ENCODE results near the gene CASK.

Gene CASK

DNA sequence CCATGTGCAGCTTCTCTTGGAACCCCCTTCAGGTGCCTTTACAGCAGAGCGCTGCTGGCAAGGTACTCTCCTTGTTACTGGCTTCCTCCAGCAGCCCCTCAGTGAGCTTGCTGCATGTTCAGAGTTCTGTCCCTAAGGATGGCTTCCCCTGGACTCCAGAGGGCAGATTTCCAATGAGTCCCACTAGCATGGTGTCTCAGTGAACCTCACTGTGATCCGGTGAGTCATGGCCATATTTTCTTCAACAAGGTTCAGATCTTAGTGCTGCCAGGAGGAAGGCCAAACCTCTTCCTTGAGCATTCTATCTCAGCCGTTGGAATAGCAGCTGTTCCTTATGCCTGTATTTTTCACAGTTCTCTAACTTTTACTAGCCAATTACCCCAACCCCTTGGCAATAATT is 98.8 kb downstream of the CASK start:
- H3K27me3 ChIP-seq (ENCODE audit: insufficient read depth, low read length): no peaks in the 10 kb centered on the region
- no peaks in the 10 kb centered on the region for H3K36me3 ChIP-seq (ENCODE audit: insufficient read depth, low read length)
- H3K27ac ChIP-seq (ENCODE audit: low read depth, low read length, poor library complexity, severe bottlenecking): no peak overlapping the region

DNA sequence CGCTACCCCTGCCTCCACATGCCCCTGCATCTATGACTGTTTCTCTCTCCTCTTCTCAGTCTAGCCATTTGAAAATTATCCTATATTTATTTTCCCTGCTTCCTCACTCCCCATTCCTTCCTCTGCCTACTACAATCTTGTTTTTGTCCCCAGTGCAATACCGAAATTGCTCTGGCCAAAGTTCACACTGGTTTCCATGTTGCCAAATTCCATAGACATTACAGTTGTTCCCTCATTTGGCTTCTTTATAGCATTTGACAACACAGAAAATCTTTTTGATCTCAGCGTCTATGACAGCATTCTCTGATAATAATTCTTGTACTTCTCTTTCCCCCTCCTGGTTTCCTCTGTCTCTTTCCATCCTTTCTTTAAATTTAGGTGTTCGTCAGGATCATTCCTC is 100.0 kb downstream of the CASK start:
- H3K36me3 ChIP-seq (ENCODE audit: insufficient read depth, low read length): no peaks in the 10 kb centered on the region
- no peak overlapping the region for H3K27ac ChIP-seq (ENCODE audit: low read depth, low read length, poor library complexity, severe bottlenecking)
- H3F3A ChIP-seq (ENCODE audit: insufficient read depth, low read length): no peaks in the 10 kb centered on the region
- no peaks in the 10 kb centered on the region for H4K20me1 ChIP-seq (ENCODE audit: insufficient read depth, low read length)
- H3K4me2 ChIP-seq (ENCODE audit: low read length): no peak overlapping the region
- H3K9me2 ChIP-seq (ENCODE audit: low read depth, low read length): no peaks in the 10 kb centered on the region
- H3K79me2 ChIP-seq (ENCODE audit: insufficient read depth, low read length): peaks cover 9% of the 10 kb centered on the region; the same call in 1 of the 2 replicates
- TF ChIP-seq EZH2 (IDR thresholded peaks at IDR 0.05; ENCODE audit: borderline replicate concordance, low read length): no peak
- TF ChIP-seq, protein P1, sequence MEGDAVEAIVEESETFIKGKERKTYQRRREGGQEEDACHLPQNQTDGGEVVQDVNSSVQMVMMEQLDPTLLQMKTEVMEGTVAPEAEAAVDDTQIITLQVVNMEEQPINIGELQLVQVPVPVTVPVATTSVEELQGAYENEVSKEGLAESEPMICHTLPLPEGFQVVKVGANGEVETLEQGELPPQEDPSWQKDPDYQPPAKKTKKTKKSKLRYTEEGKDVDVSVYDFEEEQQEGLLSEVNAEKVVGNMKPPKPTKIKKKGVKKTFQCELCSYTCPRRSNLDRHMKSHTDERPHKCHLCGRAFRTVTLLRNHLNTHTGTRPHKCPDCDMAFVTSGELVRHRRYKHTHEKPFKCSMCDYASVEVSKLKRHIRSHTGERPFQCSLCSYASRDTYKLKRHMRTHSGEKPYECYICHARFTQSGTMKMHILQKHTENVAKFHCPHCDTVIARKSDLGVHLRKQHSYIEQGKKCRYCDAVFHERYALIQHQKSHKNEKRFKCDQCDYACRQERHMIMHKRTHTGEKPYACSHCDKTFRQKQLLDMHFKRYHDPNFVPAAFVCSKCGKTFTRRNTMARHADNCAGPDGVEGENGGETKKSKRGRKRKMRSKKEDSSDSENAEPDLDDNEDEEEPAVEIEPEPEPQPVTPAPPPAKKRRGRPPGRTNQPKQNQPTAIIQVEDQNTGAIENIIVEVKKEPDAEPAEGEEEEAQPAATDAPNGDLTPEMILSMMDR (IDR thresholded peaks at IDR 0.05; ENCODE audit: low read length): no peak
- H2AFZ ChIP-seq (ENCODE audit: low read length): no peak overlapping the region
- no peaks in the 10 kb centered on the region for H3K27me3 ChIP-seq (ENCODE audit: insufficient read depth, low read length)
- no peaks in the 10 kb centered on the region for H3K4me1 ChIP-seq (ENCODE audit: insufficient read depth, low read length, severe bottlenecking)
- no peaks in the 10 kb centered on the region for H3K9me3 ChIP-seq (ENCODE audit: low read length)
- H3K4me3 ChIP-seq (ENCODE audit: low read depth, low read length, poor library complexity, severe bottlenecking): no peak overlapping the region
- H3K9ac ChIP-seq (ENCODE audit: low read length): no peak overlapping the region

More for the DNA sequence above, 98.8 kb downstream of the CASK start:
- peaks cover 5% of the 10 kb centered on the region; the same call in 1 of the 2 replicates for H3K79me2 ChIP-seq (ENCODE audit: insufficient read depth, low read length)
- no peaks in the 10 kb centered on the region for H4K20me1 ChIP-seq (ENCODE audit: insufficient read depth, low read length)
- no peaks in the 10 kb centered on the region for H3F3A ChIP-seq (ENCODE audit: insufficient read depth, low read length)
- H3K4me2 ChIP-seq (ENCODE audit: low read length): no peak overlapping the region
- H3K4me1 ChIP-seq (ENCODE audit: insufficient read depth, low read length, severe bottlenecking): no peaks in the 10 kb centered on the region
- H3K4me3 ChIP-seq (ENCODE audit: low read depth, low read length, poor library complexity, severe bottlenecking): no peak overlapping the region
- H3K9me3 ChIP-seq (ENCODE audit: low read length): no peaks in the 10 kb centered on the region
- no peaks in the 10 kb centered on the region for H3K9me2 ChIP-seq (ENCODE audit: low read depth, low read length)
- TF ChIP-seq EZH2 (IDR thresholded peaks at IDR 0.05; ENCODE audit: borderline replicate concordance, low read length): no peak
- H2AFZ ChIP-seq (ENCODE audit: low read length): no peak overlapping the region
- no peak overlapping the region for H3K9ac ChIP-seq (ENCODE audit: low read length)

DNA sequence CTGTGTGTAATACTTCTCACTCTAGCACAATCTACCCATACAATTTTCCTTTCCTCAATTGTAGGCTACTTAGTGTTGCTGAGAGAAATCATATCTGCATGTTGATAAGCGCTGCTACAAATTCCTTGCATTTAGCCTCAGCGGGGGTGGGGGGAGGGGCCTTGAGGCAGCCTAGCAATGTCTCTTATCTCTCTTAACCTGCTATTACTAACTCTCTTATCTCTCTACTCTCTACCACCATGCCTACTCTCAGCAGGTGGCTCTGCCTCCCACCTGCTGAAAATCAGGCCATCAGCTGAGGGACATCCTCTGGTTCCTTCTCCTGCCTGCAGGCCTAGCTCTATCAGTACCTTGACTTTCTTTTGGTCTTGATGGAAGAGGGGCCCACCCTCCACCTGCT is 100.5 kb downstream of the CASK start:
- Histone ChIP-seq H3K79me2 (ENCODE audit: insufficient read depth, low read length) (peaks cover 9% of the 10 kb centered on the region; the same call in 1 of the 2 replicates), H3K27ac (ENCODE audit: low read depth, low read length, poor library complexity, severe bottlenecking) (no peak overlapping the region), H3K4me1 (ENCODE audit: insufficient read depth, low read length, severe bottlenecking) (no peaks in the 10 kb centered on the region), H3K4me2 (ENCODE audit: low read length) (no peak overlapping the region), H3F3A (ENCODE audit: insufficient read depth, low read length) (no peaks in the 10 kb centered on the region), H3K4me3 (ENCODE audit: low read depth, low read length, poor library complexity, severe bottlenecking) (no peak overlapping the region), H3K36me3 (ENCODE audit: insufficient read depth, low read length) (no peaks in the 10 kb centered on the region), H3K9me2 (ENCODE audit: low read depth, low read length) (no peaks in the 10 kb centered on the region), H3K9me3 (ENCODE audit: low read length) (no peaks in the 10 kb centered on the region), H3K27me3 (ENCODE audit: insufficient read depth, low read length) (no peaks in the 10 kb centered on the region), H4K20me1 (ENCODE audit: insufficient read depth, low read length) (no peaks in the 10 kb centered on the region), H2AFZ (ENCODE audit: low read length) (no peak overlapping the region), H3K9ac (ENCODE audit: low read length) (no peak overlapping the region)
- TF ChIP-seq, protein P1 (IDR thresholded peaks at IDR 0.05; ENCODE audit: low read length): no peak
- no peak for TF ChIP-seq EZH2 (IDR thresholded peaks at IDR 0.05; ENCODE audit: borderline replicate concordance, low read length)

DNA sequence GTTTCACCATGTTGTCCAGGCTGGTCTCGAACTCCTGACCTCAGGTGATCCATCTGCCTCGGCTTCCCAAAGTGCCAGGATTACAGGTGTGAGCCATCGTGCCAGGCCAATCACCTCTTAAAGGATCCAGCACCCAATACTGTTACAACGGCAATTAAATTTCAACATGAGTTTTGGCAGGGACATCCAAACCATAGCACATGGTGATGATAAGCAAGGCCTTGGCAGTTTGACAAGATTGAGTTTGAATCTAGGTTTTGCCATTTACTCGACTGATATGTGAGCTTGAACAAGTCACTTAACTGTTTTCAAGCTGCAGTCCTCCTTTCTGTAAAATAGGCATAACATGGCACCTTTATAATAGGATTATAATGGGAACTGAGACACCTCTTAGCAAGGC is 115.3 kb downstream of the CASK start:
- H3K4me2 ChIP-seq (ENCODE audit: low read length): no peak overlapping the region
- H3K27me3 ChIP-seq (ENCODE audit: insufficient read depth, low read length): no peaks in the 10 kb centered on the region
- H3K4me1 ChIP-seq (ENCODE audit: insufficient read depth, low read length, severe bottlenecking): no peaks in the 10 kb centered on the region
- no peaks in the 10 kb centered on the region for H3K9me3 ChIP-seq (ENCODE audit: low read length)
- no peak overlapping the region for H2AFZ ChIP-seq (ENCODE audit: low read length)
- no peaks in the 10 kb centered on the region for H3K9me2 ChIP-seq (ENCODE audit: low read depth, low read length)
- H3F3A ChIP-seq (ENCODE audit: insufficient read depth, low read length): no peaks in the 10 kb centered on the region
- no peak overlapping the region for H3K4me3 ChIP-seq (ENCODE audit: low read depth, low read length, poor library complexity, severe bottlenecking)
- no peak overlapping the region for H3K9ac ChIP-seq (ENCODE audit: low read length)
- H3K79me2 ChIP-seq (ENCODE audit: insufficient read depth, low read length): no peaks in the 10 kb centered on the region
- TF ChIP-seq, protein P1 (IDR thresholded peaks at IDR 0.05; ENCODE audit: low read length): no peak
- no peak for TF ChIP-seq EZH2 (IDR thresholded peaks at IDR 0.05; ENCODE audit: borderline replicate concordance, low read length)
- H3K36me3 ChIP-seq (ENCODE audit: insufficient read depth, low read length): peaks cover under 1% of the 10 kb centered on the region; the same call in 1 of the 2 replicates
- H4K20me1 ChIP-seq (ENCODE audit: insufficient read depth, low read length): no peaks in the 10 kb centered on the region
- H3K27ac ChIP-seq (ENCODE audit: low read depth, low read length, poor library complexity, severe bottlenecking): no peak overlapping the region

Data from OCI-LY1 (cell line).